NCI-H1417 treated with DMSO at 0.1 percent for 48 hours (cell line): Measurements from ENCODE around the gene ARHGEF4.

Source experiments
- DNase-seq: peaks from one replicate; lab custom pipeline; 2025; lab: John Stamatoyannopoulos, UW

Gene ARHGEF4

GRCh38 chr2:130850788-130851623 is 14.3 kb downstream of the ARHGEF4 start:
- no peak for DNase-seq

GRCh38 chr2:130851624-130852382 is 15.1 kb downstream of the ARHGEF4 start:
- no peak for DNase-seq

GRCh38 chr2:130852521-130853115 is 15.9 kb downstream of the ARHGEF4 start:
- no peak for DNase-seq

GRCh38 chr2:130853391-130853790 is 16.7 kb downstream of the ARHGEF4 start:
- no peak for DNase-seq

- no peak for DNase-seq
Measured at GRCh38 chr2:130854301-130854700, 17.6 kb downstream of the ARHGEF4 start.

- peak; percentile 47 for DNase-seq
Measured at GRCh38 chr2:130864830-130865800, 28.4 kb downstream of the ARHGEF4 start.

GRCh38 chr2:130869441-130870160 is 32.9 kb downstream of the ARHGEF4 start:
- no peak for DNase-seq

- DNase-seq, result no peak
Measured at GRCh38 chr2:130870161-130870485, 33.4 kb downstream of the ARHGEF4 start.

GRCh38 chr2:130870779-130871178 is 34.1 kb downstream of the ARHGEF4 start:
- no peak for DNase-seq

- no peak for DNase-seq
Measured at GRCh38 chr2:130871843-130872740, 35.4 kb downstream of the ARHGEF4 start.

- DNase-seq, result no peak
Measured at GRCh38 chr2:130872741-130873125, 36.0 kb downstream of the ARHGEF4 start.

GRCh38 chr2:130873700-130874346 is 37.1 kb downstream of the ARHGEF4 start:
- DNase-seq, result no peak

- no peak for DNase-seq
Measured at GRCh38 chr2:130874512-130874911, 37.8 kb downstream of the ARHGEF4 start.

- DNase-seq, result no peak
Measured at GRCh38 chr2:130875935-130876334, 39.2 kb downstream of the ARHGEF4 start.

- DNase-seq, result no peak
Measured at GRCh38 chr2:130877258-130877657, 40.5 kb downstream of the ARHGEF4 start.

- DNase-seq, result no peak
Measured at GRCh38 chr2:130878316-130878715, 41.6 kb downstream of the ARHGEF4 start.

GRCh38 chr2:130878933-130879332 is 42.2 kb downstream of the ARHGEF4 start:
- no peak for DNase-seq

- no peak for DNase-seq
Measured at GRCh38 chr2:130882111-130882690, 45.5 kb downstream of the ARHGEF4 start.

GRCh38 chr2:130882991-130883390 is 46.3 kb downstream of the ARHGEF4 start:
- no peak for DNase-seq
